HG03439 (cell line): ENCODE measurements around the gene TNIP2.

Experiments
- ATAC-seq: cut with Tn5 transposase; IDR thresholded peaks from one replicate; pipeline ENCODE4 v1.9.1; 2021; ENCODE audit warnings: mild to moderate bottlenecking, moderate library complexity; ENCODE audit not compliant: unreplicated experiment

The TNIP2 gene

GRCh38 chr4:2725380-2725779 lies 30.8 kb downstream of the TNIP2 start:
- no peak for ATAC-seq

GRCh38 chr4:2723751-2724150 lies 32.4 kb downstream of the TNIP2 start:
- no peak for ATAC-seq

DNA sequence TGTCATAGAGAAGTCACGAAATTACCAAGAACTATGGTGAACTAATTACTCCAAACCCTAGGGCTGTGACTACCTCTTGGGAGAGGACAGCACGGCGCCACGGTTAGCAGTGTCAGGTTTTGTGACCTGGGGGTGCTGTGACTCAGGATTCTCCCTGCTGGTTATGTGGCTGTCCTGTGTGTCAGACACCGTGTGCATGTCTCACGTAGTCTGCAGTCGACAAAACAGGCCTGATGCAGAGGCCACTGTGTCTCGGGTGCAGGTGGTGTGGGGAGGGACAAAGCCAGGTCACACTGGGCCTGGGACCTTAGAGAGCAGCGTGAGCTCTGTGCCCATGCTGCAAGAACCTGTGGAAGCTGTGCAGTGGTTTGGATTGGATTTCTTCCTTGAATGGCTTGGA lies 34.1 kb downstream of the TNIP2 start:
- no peak for ATAC-seq

- ATAC-seq: no peak
These were observed 34.5 kb downstream of the TNIP2 start for GRCh38 chr4:2721586-2721985.

GRCh38 chr4:2716236-2716635 lies 39.9 kb downstream of the TNIP2 start:
- no peak for ATAC-seq

DNA sequence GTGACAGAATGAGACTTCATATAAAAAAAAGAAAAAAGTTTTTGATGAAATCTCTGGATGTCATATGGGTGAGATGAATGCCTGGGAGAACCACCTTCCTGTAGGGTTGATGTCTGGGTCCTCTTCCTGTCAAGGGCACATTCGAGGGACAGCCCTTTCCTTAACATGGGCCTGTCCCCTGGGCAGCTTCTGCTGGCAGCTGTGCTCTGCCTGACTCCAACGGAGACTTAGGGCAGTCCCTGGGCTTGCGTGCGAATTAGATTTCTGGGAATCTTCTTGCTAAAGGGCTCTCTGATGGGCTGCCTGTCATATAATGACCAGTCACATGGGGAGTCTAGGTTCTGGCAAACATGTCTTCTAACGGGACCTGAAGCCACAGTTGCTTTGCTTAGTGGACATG lies 40.7 kb downstream of the TNIP2 start:
- no peak for ATAC-seq

DNA sequence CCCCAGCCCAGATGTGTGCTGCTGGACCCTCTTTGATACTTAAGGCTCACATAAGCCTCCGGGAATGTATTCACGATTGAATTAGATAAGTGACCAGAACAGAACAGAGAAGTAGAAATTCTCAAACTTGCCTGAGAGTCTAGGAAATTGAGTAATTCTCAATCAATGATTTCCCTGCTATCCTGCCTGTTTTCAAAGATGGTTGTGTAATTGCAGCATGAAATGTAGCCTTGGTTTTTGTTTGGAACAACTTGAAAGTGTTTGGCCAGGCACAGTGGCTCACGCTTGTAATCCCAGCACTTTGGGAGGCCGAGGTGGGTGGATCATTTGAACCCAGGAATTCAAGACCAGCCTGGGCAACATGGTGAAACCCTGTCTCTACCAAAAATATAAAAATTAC lies 41.2 kb downstream of the TNIP2 start:
- ATAC-seq: no peak

- no peak for ATAC-seq
These were observed 41.9 kb downstream of the TNIP2 start for GRCh38 chr4:2714061-2714770.

DNA sequence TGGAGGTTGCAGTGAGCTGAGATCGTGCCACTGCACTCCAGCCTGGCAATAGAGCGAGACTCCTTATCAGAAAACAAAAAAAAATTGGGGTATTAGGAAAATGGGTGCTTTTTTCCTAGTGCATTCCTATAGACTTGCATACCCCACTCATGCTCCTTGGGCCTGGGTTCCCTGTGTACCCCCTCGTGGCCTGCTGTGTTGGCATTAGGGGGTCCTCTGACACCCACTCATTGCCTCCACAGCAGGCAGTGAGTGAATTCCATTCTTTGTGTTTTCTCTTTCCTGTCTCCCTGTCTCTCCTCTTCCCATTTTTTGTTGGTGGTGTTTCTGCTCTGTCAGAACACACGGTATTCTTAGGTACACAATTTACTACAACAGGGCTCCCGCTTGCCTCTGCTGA lies 42.8 kb downstream of the TNIP2 start:
- ATAC-seq: no peak

DNA sequence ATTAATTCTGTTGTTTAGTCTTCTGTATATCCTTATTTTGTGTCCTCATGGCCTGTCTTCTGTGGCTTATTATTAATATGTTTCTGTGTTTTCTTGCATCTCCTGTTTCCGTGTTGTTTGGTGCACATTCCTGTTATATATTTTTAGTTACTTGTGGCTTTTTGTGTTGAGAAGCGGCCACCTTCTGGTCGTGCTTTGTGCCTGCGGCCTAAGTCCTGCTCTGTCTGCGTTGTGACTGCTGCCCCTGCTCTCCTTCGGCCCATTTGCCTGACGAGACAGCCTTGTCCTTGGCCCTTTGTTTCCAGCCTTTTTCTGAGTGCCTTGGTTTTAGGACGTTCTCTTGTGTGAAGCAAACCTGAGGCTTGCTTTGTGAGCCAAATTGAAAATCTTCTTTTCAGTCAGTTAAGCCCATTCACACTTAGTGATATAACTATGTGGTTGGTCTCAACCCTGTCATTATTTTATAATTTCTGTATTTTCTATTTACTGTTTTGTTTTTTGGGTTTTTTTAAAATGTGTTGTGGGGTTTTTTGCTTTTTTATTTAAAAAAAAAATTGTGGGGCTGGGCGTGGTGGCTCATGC lies 43.8 kb downstream of the TNIP2 start:
- no peak for ATAC-seq

DNA sequence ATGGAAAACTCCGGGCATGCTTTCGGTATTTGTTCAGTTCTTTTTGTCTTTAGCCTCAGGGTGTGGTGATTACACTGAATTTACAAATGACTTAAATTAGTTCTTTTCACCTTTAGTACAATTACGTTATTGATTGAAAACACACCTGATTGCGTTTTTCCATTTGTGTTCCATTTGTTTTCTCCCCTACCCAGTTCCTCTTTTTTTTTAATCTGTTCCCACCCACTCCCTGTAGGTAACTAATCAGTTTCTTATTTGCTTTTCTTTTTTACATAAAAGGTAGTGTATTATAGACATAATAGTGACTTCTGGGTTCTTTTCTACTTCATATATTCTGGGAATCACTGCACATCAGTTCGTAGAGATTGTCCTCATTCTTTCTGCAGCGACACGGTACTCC lies 53.4 kb downstream of the TNIP2 start:
- ATAC-seq: no peak

- ATAC-seq: no peak
These were observed 53.8 kb downstream of the TNIP2 start for GRCh38 chr4:2702361-2702760.

DNA sequence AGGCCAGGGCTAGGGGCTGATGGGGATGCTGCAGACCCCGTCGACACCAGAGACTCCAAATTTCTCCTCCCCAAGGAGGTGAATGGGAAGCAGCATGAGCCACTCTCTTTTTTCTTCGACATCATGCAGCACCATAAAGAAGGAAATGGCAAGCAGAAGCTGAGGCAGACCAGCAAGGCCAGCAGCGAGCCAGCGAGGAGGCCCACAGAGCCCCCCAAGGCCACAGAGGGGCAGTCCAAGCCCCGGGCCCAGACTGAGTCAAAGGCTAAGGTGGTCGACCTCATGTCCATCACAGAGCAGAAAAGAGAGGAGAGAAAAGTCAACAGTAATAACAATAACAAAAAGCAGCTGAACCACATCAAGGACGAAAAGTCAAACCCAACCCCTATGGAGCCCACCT lies 56.1 kb downstream of the TNIP2 start:
- no peak for ATAC-seq

- no peak for ATAC-seq
These were observed 56.6 kb downstream of the TNIP2 start for GRCh38 chr4:2699534-2699933.

DNA sequence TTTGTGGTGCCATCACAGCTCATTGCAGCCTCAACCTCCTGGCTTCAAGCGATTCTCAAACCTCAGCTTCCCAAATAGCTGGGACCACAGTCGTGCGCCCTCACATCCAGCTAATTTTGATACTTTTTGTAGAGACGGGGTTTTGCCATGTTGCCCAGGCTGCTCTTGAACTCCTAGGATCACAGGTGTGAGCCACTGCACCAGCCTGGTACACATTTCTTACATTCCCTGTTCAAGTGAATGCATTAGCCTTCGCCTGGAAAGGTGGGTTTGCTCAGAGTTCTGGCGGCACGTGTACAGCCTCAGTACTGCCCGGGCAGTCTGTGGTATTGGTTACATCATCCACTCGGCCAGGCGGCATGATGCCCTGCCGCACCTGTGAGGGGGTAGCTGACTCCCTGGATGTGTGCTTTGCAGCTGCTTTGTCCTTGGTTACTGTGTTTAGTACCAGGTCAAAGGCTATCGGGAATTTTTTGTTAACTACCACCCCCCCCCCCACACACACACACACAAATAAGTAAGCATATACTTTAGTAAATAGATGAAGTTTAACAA lies 57.1 kb downstream of the TNIP2 start:
- no peak for ATAC-seq

DNA sequence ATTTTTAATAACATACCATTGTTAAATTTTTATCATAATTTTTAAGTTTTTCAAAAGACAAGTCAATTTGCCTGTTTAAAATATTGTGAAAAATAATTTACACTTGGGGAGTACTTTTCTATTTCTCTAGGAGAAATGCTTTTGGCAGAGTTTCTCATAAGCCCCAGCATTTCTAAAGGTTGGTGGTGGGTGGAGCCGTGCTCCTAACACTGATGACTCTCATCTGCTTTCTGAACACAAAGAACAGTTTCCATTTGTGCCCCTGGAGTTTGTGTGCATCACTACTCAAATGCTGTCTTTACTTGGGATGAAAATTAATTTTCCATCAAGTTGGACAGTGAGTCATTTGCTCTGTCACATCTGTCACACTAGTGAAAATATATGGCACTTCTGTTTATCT lies 57.6 kb downstream of the TNIP2 start:
- no peak for ATAC-seq

DNA sequence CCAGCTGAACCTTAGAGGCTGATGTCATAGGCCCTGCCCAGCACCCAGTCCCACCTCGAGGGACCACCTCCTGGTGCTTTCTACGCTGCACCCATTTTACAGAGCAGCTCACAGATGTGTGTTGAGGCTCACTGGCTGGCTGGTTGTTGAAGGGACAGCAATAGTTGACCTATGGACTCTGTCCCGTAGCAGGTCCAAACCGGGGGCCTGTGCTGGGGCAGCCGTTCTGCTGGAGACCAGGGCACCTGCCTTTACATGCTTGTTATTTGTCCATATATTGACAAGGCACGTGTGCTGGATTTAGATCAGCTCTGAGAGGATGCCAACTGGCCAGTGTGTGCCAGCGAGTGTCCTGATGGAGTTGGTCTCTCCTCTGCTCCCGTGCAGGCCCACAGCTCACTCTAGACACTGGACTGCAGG lies 58.1 kb downstream of the TNIP2 start:
- no peak for ATAC-seq

- peak; percentile 85 for ATAC-seq
These were observed 59.7 kb downstream of the TNIP2 start for GRCh38 chr4:2696423-2696822.

DNA sequence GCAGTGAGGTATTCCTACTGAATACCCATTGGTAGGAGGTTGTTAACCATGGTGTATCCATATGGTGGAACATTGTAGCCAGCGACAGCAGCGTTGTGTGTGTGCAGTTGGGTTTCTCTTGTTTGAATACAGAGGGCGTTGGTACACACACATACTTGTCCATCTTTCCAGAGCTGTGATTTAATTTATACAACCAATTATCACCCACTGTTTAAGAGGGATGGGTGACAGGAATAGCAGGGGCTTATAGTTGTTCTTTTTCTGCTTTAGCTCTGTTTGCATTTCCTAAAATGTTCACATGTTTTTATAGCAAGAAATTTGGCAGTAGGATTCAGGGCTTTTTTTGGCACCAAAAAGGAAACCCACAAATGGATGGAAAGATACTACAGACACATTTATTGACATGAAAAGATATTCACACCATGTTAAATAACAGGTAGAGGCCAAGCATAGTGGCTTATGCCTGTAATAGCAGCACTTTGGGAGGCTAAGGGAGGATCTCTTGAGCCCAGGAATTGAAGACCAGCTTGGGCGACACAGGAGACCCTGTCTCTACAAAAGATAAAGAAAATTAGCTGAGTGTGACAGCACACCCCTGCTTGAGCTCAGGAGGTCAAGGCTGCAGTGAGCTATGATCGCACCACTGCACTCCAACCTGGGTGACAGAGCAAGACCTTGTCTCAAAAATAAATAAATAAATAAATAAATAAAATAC lies 60.6 kb downstream of the TNIP2 start:
- ATAC-seq: no peak

DNA sequence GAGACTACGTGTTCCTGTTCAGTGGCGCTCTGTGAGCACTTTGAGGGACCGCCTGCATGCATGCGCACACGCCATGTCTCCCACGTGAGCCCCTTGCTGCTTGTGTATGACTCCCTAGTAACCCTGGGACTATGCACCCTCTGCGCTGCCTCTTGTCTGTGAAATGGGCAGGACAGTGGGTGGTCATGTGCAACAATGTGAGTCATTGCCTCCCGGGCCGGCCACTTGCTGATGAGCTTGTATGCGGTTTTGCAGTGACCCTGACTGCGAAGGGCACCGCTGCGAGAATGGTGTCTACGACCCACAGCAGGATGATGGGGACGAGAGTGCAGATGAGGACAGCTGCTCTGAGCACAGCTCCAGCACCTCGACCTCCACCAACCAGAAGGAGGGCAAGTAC lies 61.4 kb downstream of the TNIP2 start:
- no peak for ATAC-seq

DNA sequence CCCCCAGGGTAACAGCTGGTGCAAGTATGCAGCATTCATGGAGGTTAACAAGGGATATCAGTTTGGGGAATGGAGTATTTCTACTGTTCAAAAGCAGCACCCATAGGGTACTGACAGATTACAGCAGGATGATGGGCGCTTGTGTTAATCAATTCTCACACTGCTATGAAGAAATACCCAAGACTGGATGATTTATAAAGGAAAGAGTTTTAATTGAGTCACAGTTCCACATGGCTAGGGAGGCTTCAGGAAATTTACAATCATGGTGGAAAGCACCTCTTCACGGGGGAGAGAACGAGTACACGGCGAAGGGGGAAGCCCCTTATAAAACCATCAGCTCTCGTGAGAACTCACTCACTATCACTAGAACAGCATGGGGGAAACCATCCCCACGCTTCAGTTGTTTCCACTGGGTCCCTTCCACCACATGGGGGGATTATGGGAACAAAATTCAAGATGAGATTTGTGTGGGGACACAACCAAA lies 64.1 kb downstream of the TNIP2 start:
- ATAC-seq: no peak
